Neuronal stem cell (in vitro differentiated cells): ENCODE data around the gene DRD2.

Source experiments
- DNase-seq: peaks from one replicate; pipeline ENCODE4 v3.0.0-alpha.2; 2013; ENCODE audit warnings: low spot score
- H2AFZ ChIP-seq: one replicate; pipeline ENCODE4 v1.6.1; 2013; ENCODE audit warnings: mild to moderate bottlenecking, low read length, inconsistent platforms
- H2AK5ac ChIP-seq: 2 replicates; pipeline ENCODE4 v1.6.1; 2013; ENCODE audit warnings: low read depth, mild to moderate bottlenecking, inconsistent platforms, low read length, moderate library complexity, mixed read lengths
- H2BK120ac ChIP-seq: 2 replicates; pipeline ENCODE4 v1.6.1; 2013; ENCODE audit warnings: low read depth, mild to moderate bottlenecking, inconsistent platforms, low read length, moderate library complexity, mixed read lengths
- H2BK12ac ChIP-seq: one replicate; pipeline ENCODE4 v1.6.1; 2013; ENCODE audit warnings: low read length, inconsistent platforms
- H2BK15ac ChIP-seq: 2 replicates; pipeline ENCODE4 v1.6.1; 2013; ENCODE audit warnings: mild to moderate bottlenecking, low read length, inconsistent platforms, mixed read lengths
- H2BK5ac ChIP-seq: one replicate; pipeline ENCODE4 v1.6.1; 2013; ENCODE audit warnings: inconsistent platforms, mild to moderate bottlenecking, low read length, moderate library complexity
- H3K14ac ChIP-seq: one replicate; pipeline ENCODE4 v1.6.1; 2013; ENCODE audit warnings: low read length, inconsistent platforms
- H3K18ac ChIP-seq: 2 replicates; pipeline ENCODE4 v1.6.1; 2013; ENCODE audit warnings: low read length, inconsistent platforms
- H3K23ac ChIP-seq: 2 replicates; pipeline ENCODE4 v1.6.1; 2013; ENCODE audit warnings: low read depth, mild to moderate bottlenecking, mixed read lengths, low read length, inconsistent platforms; ENCODE audit not compliant: poor library complexity
- H3K27ac ChIP-seq: replicated peaks from 3 replicates; pipeline ENCODE4 v1.5.1; 2013; ENCODE audit warnings: low read length, inconsistent platforms
- H3K27me3 ChIP-seq, 3 experiments: 2 replicates each; pipeline ENCODE4 v1.6.1; 2013; ENCODE audit warnings: low read length in 3 of 3, mild to moderate bottlenecking in 2 of 3, inconsistent platforms in 1 of 3, low read depth in 1 of 3, mixed read lengths in 1 of 3, moderate library complexity in 1 of 3; ENCODE audit not compliant: control insufficient read depth in 3 of 3, insufficient read depth in 3 of 3
- H3K36me3 ChIP-seq, 2 donors: replicated peaks in 1 of 2; 2 replicates each; pipeline ENCODE4 v1.6.1; 2013; ENCODE audit warnings: low read length in 2 of 2; ENCODE audit not compliant: control insufficient read depth in 2 of 2, insufficient read depth in 2 of 2
- H3K4ac ChIP-seq: 2 replicates; pipeline ENCODE4 v1.6.1; 2013; ENCODE audit warnings: inconsistent platforms, mild to moderate bottlenecking, low read length, moderate library complexity
- H3K4me1 ChIP-seq, 2 donors: 1 replicate in 1 of 2; 2 replicates in 1 of 2; pipeline ENCODE4 v1.6.1; 2013; ENCODE audit warnings: low read length in 2 of 2, low read depth in 1 of 2; ENCODE audit not compliant: control insufficient read depth in 2 of 2, insufficient read depth in 1 of 2
- H3K4me2 ChIP-seq: one replicate; pipeline ENCODE4 v1.6.1; 2013; ENCODE audit warnings: mild to moderate bottlenecking, low read length, inconsistent platforms; ENCODE audit not compliant: insufficient read depth, poor library complexity, severe bottlenecking
- H3K4me3 ChIP-seq, 2 donors: 2 replicates each; pipeline ENCODE4 v1.5.1; 2013; ENCODE audit warnings: low read length in 2 of 2, mild to moderate bottlenecking in 2 of 2, inconsistent platforms in 1 of 2, moderate library complexity in 1 of 2
- H3K79me1 ChIP-seq: one replicate; pipeline ENCODE4 v1.6.1; 2013; ENCODE audit warnings: low read depth, mild to moderate bottlenecking, inconsistent platforms, low read length, moderate library complexity
- H3K9ac ChIP-seq: one replicate; pipeline ENCODE4 v1.6.1; 2013; ENCODE audit warnings: mild to moderate bottlenecking, low read depth, low read length, inconsistent platforms; ENCODE audit not compliant: poor library complexity
- H3K9me3 ChIP-seq, 2 donors: replicated peaks in 1 of 2; 2 replicates each; pipeline versions ENCODE3 to v1.6.1; 2013; ENCODE audit warnings: low read length in 2 of 2, mild to moderate bottlenecking in 2 of 2, inconsistent platforms in 1 of 2, low read depth in 1 of 2, mixed read lengths in 1 of 2, moderate library complexity in 1 of 2; ENCODE audit not compliant: control insufficient read depth in 2 of 2, insufficient read depth in 1 of 2
- H4K8ac ChIP-seq: one replicate; pipeline ENCODE4 v1.6.1; 2013; ENCODE audit warnings: low read depth, mild to moderate bottlenecking, inconsistent platforms, low read length, moderate library complexity
- H4K91ac ChIP-seq: one replicate; pipeline ENCODE4 v1.6.1; 2013; ENCODE audit warnings: low read length, low read depth, mild to moderate bottlenecking, inconsistent platforms; ENCODE audit not compliant: poor library complexity
- whole genome bisulfite sequencing, 2 donors: extraction: QIAGEN DNeasy Blood & Tissue Kit; methylation state at CpG; one replicate each; pipeline ENCODE4 v1.1.7; 2013; ENCODE audit warnings: missing lambda C conversion rate in 2 of 2, mixed read lengths in 1 of 2; ENCODE audit not compliant: insufficient read length in 2 of 2, insufficient replicate concordance in 1 of 2; ENCODE audit errors: extremely low coverage in 2 of 2; 5-methylcytosine and 5-hydroxymethylcytosine counted together

The DRD2 gene

GRCh38 chr11:113470233-113470632 is 5.0 kb downstream of the DRD2 start:
- Histone ChIP-seq H3K79me1 (no peaks in the 10 kb centered on the region), H3K4me3 (no peak overlapping the region), H2AFZ (no peak overlapping the region), H3K9me3 (no peaks in the 10 kb centered on the region), H3K14ac (no peak overlapping the region), H2BK15ac (no peak overlapping the region), H3K27ac (no peak overlapping the region), H3K4me2 (no peak overlapping the region), H4K8ac (no peak overlapping the region), H2BK5ac (no peak overlapping the region), H3K36me3 (no peaks in the 10 kb centered on the region), H3K27me3 (peaks cover 2 to 50% (median 14%) of the 10 kb centered on the region in 3 experiments), H3K9ac (no peak overlapping the region), H2AK5ac (no peak overlapping the region), H3K23ac (no peak overlapping the region), H2BK12ac (no peak overlapping the region), H4K91ac (no peak overlapping the region), H2BK120ac (no peak overlapping the region), H3K4me1 (no peaks in the 10 kb centered on the region), H3K18ac (no peak overlapping the region), H3K4ac (no peak overlapping the region)
- no peak for DNase-seq
- WGBS, 2 donors = no CpG with 5 or more reads among the region's 5 CpGs

GRCh38 chr11:113468726-113469345 is 6.4 kb downstream of the DRD2 start:
- Histone ChIP-seq H4K8ac (no peak overlapping the region), H3K9me3 (no peaks in the 10 kb centered on the region), H3K9ac (no peak overlapping the region), H3K4ac (no peak overlapping the region), H2BK15ac (no peak overlapping the region), H3K23ac (no peak overlapping the region), H2BK120ac (no peak overlapping the region), H3K36me3 (no peaks in the 10 kb centered on the region), H2BK5ac (no peak overlapping the region), H3K18ac (no peak overlapping the region), H3K4me3 (no peak overlapping the region), H2BK12ac (no peak overlapping the region), H3K14ac (no peak overlapping the region), H3K4me2 (no peak overlapping the region), H4K91ac (no peak overlapping the region), H2AK5ac (no peak overlapping the region), H3K79me1 (no peaks in the 10 kb centered on the region), H3K27me3 (peaks cover 0 to 43% (median 5%) of the 10 kb centered on the region in 3 experiments), H3K4me1 (no peaks in the 10 kb centered on the region), H3K27ac (no peak overlapping the region), H2AFZ (no peak overlapping the region)
- WGBS, 2 donors = no CpG with 5 or more reads among the region's 8 CpGs
- no peak for DNase-seq

GRCh38 chr11:113467545-113467944 is 7.7 kb downstream of the DRD2 start:
- no peaks in the 10 kb centered on the region for H3K36me3 ChIP-seq
- H3K27ac ChIP-seq = no peak overlapping the region
- H2BK12ac ChIP-seq = no peak overlapping the region
- no peak overlapping the region for H3K4me2 ChIP-seq
- H4K91ac ChIP-seq = no peak overlapping the region
- H3K9ac ChIP-seq = no peak overlapping the region
- H2AFZ ChIP-seq = no peak overlapping the region
- H3K4me1 ChIP-seq = no peaks in the 10 kb centered on the region
- no peak overlapping the region for H2AK5ac ChIP-seq
- no peak overlapping the region for H3K23ac ChIP-seq
- no peak overlapping the region for H2BK5ac ChIP-seq
- peaks cover 0 to 32% (median 0%) of the 10 kb centered on the region in 3 experiments for H3K27me3 ChIP-seq
- H3K79me1 ChIP-seq = no peaks in the 10 kb centered on the region
- WGBS, 2 donors = no CpG with 5 or more reads among the region's 2 CpGs
- DNase-seq = no peak
- H3K4me3 ChIP-seq = no peak overlapping the region
- no peak overlapping the region for H3K4ac ChIP-seq
- H3K9me3 ChIP-seq = no peaks in the 10 kb centered on the region
- H2BK120ac ChIP-seq = no peak overlapping the region
- no peak overlapping the region for H3K18ac ChIP-seq
- H3K14ac ChIP-seq = no peak overlapping the region
- H4K8ac ChIP-seq = no peak overlapping the region
- H2BK15ac ChIP-seq = no peak overlapping the region

GRCh38 chr11:113465786-113466185 is 9.4 kb downstream of the DRD2 start:
- DNase-seq = no peak
- Histone ChIP-seq H3K4ac (no peak overlapping the region), H2BK5ac (no peak overlapping the region), H2BK12ac (no peak overlapping the region), H3K18ac (no peak overlapping the region), H3K14ac (no peak overlapping the region), H2AFZ (no peak overlapping the region), H3K36me3 (no peaks in the 10 kb centered on the region), H3K27me3 (peaks cover 0 to 33% (median 0%) of the 10 kb centered on the region in 3 experiments), H2BK15ac (no peak overlapping the region), H2AK5ac (no peak overlapping the region), H3K4me1 (no peaks in the 10 kb centered on the region), H4K91ac (no peak overlapping the region), H3K4me3 (no peak overlapping the region), H3K9me3 (no peaks in the 10 kb centered on the region), H3K27ac (no peak overlapping the region), H3K23ac (no peak overlapping the region), H3K4me2 (no peak overlapping the region), H4K8ac (no peak overlapping the region), H2BK120ac (no peak overlapping the region), H3K9ac (no peak overlapping the region), H3K79me1 (no peaks in the 10 kb centered on the region)
- no CpG with 5 or more reads among the region's 3 CpGs for WGBS, 2 donors
